ENCODE results near the gene MAOB. TPM values are rescaled to one million over a fixed set of nuclear protein-coding genes. Genes with fewer than 3 reads are reported as not detected.

The MAOB gene
- total RNA-seq, 4 donors from 2014 or later: 32.9 to 131 (median 58.2) TPM

- TF ChIP-seq CTCF (IDR thresholded peaks at IDR 0.05): no peak
- no peak for TF ChIP-seq POLR2A (IDR thresholded peaks at IDR 0.05)
- no peak overlapping the region for H3K4me3 ChIP-seq
- H3K36me3 ChIP-seq: no peaks in the 10 kb centered on the region
- intact Hi-C loops (cut with DNase I; ENCODE audit: low total_unique reads): no loop called here
- H3K4me1 ChIP-seq: peaks cover 0 to 8% of the 10 kb centered on the region in 2 donors
- no peaks in the 10 kb centered on the region for H3K9me3 ChIP-seq
- H3K27ac ChIP-seq: peak overlapping the region in 1 of 2 donors; percentile 47
- DNase-seq: no peak
- H3K27me3 ChIP-seq: no peaks in the 10 kb centered on the region
Measured at GRCh38 chrX:43745938-43746721, 136.1 kb downstream of the MAOB start.

GRCh38 chrX:43744284-43744683 is 138.0 kb downstream of the MAOB start:
- no peak for DNase-seq
- intact Hi-C loops (cut with DNase I; ENCODE audit: low total_unique reads): no loop called here
- H3K27me3 ChIP-seq: no peaks in the 10 kb centered on the region
- H3K27ac ChIP-seq: no peak overlapping the region
- TF ChIP-seq POLR2A (IDR thresholded peaks at IDR 0.05) (no peak), CTCF (IDR thresholded peaks at IDR 0.05) (no peak)
- H3K4me3 ChIP-seq: no peak overlapping the region
- H3K36me3 ChIP-seq: no peaks in the 10 kb centered on the region
- no peaks in the 10 kb centered on the region for H3K9me3 ChIP-seq
- H3K4me1 ChIP-seq: peaks cover 0 to 8% of the 10 kb centered on the region in 2 donors

- Histone ChIP-seq H3K4me1 (peaks cover 0 to 8% of the 10 kb centered on the region in 2 donors), H3K27ac (no peak overlapping the region), H3K27me3 (no peaks in the 10 kb centered on the region), H3K36me3 (no peaks in the 10 kb centered on the region), H3K9me3 (no peaks in the 10 kb centered on the region), H3K4me3 (no peak overlapping the region)
- TF ChIP-seq POLR2A (IDR thresholded peaks at IDR 0.05) (no peak), CTCF (IDR thresholded peaks at IDR 0.05) (no peak)
- intact Hi-C loops (cut with DNase I; ENCODE audit: low total_unique reads): no loop called here
- no peak for DNase-seq
Measured at GRCh38 chrX:43743100-43743822, 139.0 kb downstream of the MAOB start.

GRCh38 chrX:43741843-43742573 is 140.2 kb downstream of the MAOB start:
- Histone ChIP-seq H3K36me3 (no peaks in the 10 kb centered on the region), H3K4me1 (peaks cover 0 to 8% of the 10 kb centered on the region in 2 donors), H3K27me3 (no peaks in the 10 kb centered on the region), H3K9me3 (no peaks in the 10 kb centered on the region), H3K27ac (peak overlapping the region in 1 of 2 donors; percentile 42), H3K4me3 (no peak overlapping the region)
- DNase-seq: peak in 1 of 2 donors; percentile 36
- TF ChIP-seq POLR2A (IDR thresholded peaks at IDR 0.05) (no peak), CTCF (IDR thresholded peaks at IDR 0.05) (no peak)
- intact Hi-C loops (cut with DNase I; ENCODE audit: low total_unique reads): no loop called here
